H1 (cell line): Measurements from ENCODE around the gene LDLRAD4. TPM values are rescaled to one million over a fixed set of nuclear protein-coding genes. Genes with fewer than 3 reads are reported as not detected.

ENCODE experiments used
- CTCF ChIA-PET: fragments of 300-600 bp; sonication (Branson Sonifier 250); formaldehyde crosslinking; loops from one replicate; lab custom pipeline; 2021; ENCODE audit not compliant: partially characterized antibody; lab: Charles Lee
- POLR2A ChIA-PET: fragments of 300-600 bp; sonication (Branson Sonifier 250); formaldehyde crosslinking; loops from one replicate; lab custom pipeline; 2021; ENCODE audit warnings: inconsistent platforms; ENCODE audit not compliant: partially characterized antibody; lab: Charles Lee
- DNase-seq, 2 experiments: peaks; one replicate each; pipeline versions ENCODE4 v3.0.0 to v3.0.0-alpha.2; 2010 to 2022; ENCODE audit warnings: low spot score in 2 of 2, low read depth in 1 of 2, mixed read lengths in 1 of 2
- FAIRE-seq: peaks from 2 replicates; lab custom pipeline; 2011; peaks lifted over from hg19 to GRCh38; lab: Jason Lieb, UNC
- H2AFZ ChIP-seq: 2 replicates; pipeline ENCODE4 v1.8.1; 2012; ENCODE audit warnings: low read length, inconsistent platforms
- H2AK5ac ChIP-seq: 2 replicates; pipeline ENCODE4 v1.6.1; 2013; ENCODE audit warnings: low read depth, low read length
- H2BK120ac ChIP-seq: replicated peaks from 2 replicates; pipeline ENCODE3; 2013; ENCODE audit warnings: low read depth, low read length, inconsistent platforms
- H2BK12ac ChIP-seq: 2 replicates; pipeline ENCODE4 v1.6.1; 2013; ENCODE audit warnings: low read depth, low read length
- H2BK15ac ChIP-seq: 2 replicates; pipeline ENCODE4 v1.6.1; 2013; ENCODE audit warnings: low read length
- H2BK20ac ChIP-seq: 2 replicates; pipeline ENCODE4 v1.6.1; 2013; ENCODE audit warnings: low read length
- H2BK5ac ChIP-seq: 2 replicates; pipeline ENCODE4 v1.6.1; 2013; ENCODE audit warnings: low read depth, low read length
- H3K14ac ChIP-seq: 2 replicates; pipeline ENCODE4 v1.6.1; 2013; ENCODE audit warnings: inconsistent platforms; ENCODE audit not compliant: insufficient read length
- H3K18ac ChIP-seq: 2 replicates; pipeline ENCODE4 v1.6.1; 2013; ENCODE audit warnings: low read length; ENCODE audit errors: extremely low read depth
- H3K23ac ChIP-seq: 2 replicates; pipeline ENCODE4 v1.6.1; 2013; ENCODE audit warnings: inconsistent platforms; ENCODE audit not compliant: insufficient read length
- H3K23me2 ChIP-seq: 2 replicates; pipeline ENCODE4 v1.6.1; 2013; ENCODE audit warnings: low read depth, low read length
- H3K27ac ChIP-seq: 2 replicates; pipeline ENCODE4 v1.6.1; 2011; ENCODE audit warnings: low read depth, low read length, inconsistent platforms
- H3K27me3 ChIP-seq, 4 experiments: replicated peaks in 1 of 4; 1 replicate in 1 of 4; 2 replicates in 3 of 4; pipeline versions ENCODE4 v1.6.1 to v1.8.1; 2011 to 2013; ENCODE audit warnings: low read length in 3 of 4, mild to moderate bottlenecking in 3 of 4, inconsistent platforms in 2 of 4, mixed read lengths in 2 of 4, moderate library complexity in 1 of 4; ENCODE audit not compliant: control insufficient read depth in 3 of 4, insufficient read depth in 3 of 4; ENCODE audit errors: extremely low read depth in 1 of 4
- H3K36me3 ChIP-seq, 4 experiments: 2 replicates each; pipeline versions ENCODE4 v1.6.1 to v1.8.1; 2011 to 2013; ENCODE audit warnings: mild to moderate bottlenecking in 4 of 4, low read length in 3 of 4, moderate library complexity in 2 of 4, control low read depth in 1 of 4, inconsistent platforms in 1 of 4; ENCODE audit not compliant: insufficient read depth in 4 of 4, control insufficient read depth in 2 of 4
- H3K4ac ChIP-seq: replicated peaks from 2 replicates; pipeline ENCODE3; 2013; ENCODE audit warnings: low read length, low read depth, mixed read lengths, inconsistent platforms; ENCODE audit not compliant: insufficient read length
- H3K4me1 ChIP-seq, 4 experiments: replicated peaks in 1 of 4; 1 replicate in 1 of 4; 2 replicates in 3 of 4; pipeline versions ENCODE4 v1.6.1 to v1.8.1; 2011 to 2013; ENCODE audit warnings: low read length in 3 of 4, inconsistent platforms in 2 of 4, mixed read lengths in 1 of 4; ENCODE audit not compliant: insufficient read depth in 4 of 4, control insufficient read depth in 3 of 4
- H3K4me2 ChIP-seq, 2 experiments: 2 replicates each; pipeline versions ENCODE4 v1.6.1 to v1.8.1; 2011 to 2013; ENCODE audit warnings: low read depth in 2 of 2, low read length in 2 of 2, control low read depth in 1 of 2, inconsistent platforms in 1 of 2, mild to moderate bottlenecking in 1 of 2; ENCODE audit not compliant: insufficient read depth in 1 of 2
- H3K4me3 ChIP-seq, 4 experiments: fragments of 200-600, 300-600 bp in 1 of 4; sonication (generic), shearing (Covaris generic), sonication (Bioruptor Twin) in 1 of 4; 2 replicates each; pipeline versions ENCODE4 v1.5.1 to v1.8.1; 2011 to 2016; ENCODE audit warnings: low read length in 4 of 4, low read depth in 3 of 4, control low read depth in 2 of 4, inconsistent platforms in 2 of 4, mild to moderate bottlenecking in 2 of 4, mixed read lengths in 1 of 4, moderate library complexity in 1 of 4; ENCODE audit not compliant: insufficient read depth in 2 of 4; ENCODE audit errors: extremely low read depth in 1 of 4
- H3K56ac ChIP-seq: replicated peaks from 2 replicates; pipeline ENCODE3; 2013; ENCODE audit warnings: low read depth, mild to moderate bottlenecking, mixed read lengths, low read length, inconsistent platforms; ENCODE audit not compliant: insufficient read length
- H3K79me1 ChIP-seq: 2 replicates; pipeline ENCODE4 v1.6.1; 2013; ENCODE audit warnings: low read depth, low read length, control low read depth
- H3K79me2 ChIP-seq, 2 experiments: 2 replicates each; pipeline versions ENCODE4 v1.6.1 to v1.8.1; 2012 to 2013; ENCODE audit warnings: low read length in 2 of 2, mild to moderate bottlenecking in 2 of 2, inconsistent platforms in 1 of 2; ENCODE audit not compliant: insufficient read depth in 2 of 2, control insufficient read depth in 1 of 2
- H3K9ac ChIP-seq, 4 experiments: replicated peaks in 1 of 4; 1 replicate in 1 of 4; 2 replicates in 3 of 4; pipeline versions ENCODE4 v1.6.1 to v1.8.1; 2011 to 2013; ENCODE audit warnings: low read depth in 3 of 4, low read length in 3 of 4, control low read depth in 2 of 4, mild to moderate bottlenecking in 2 of 4, moderate library complexity in 2 of 4, inconsistent platforms in 1 of 4; ENCODE audit errors: extremely low read depth in 1 of 4
- H3K9me3 ChIP-seq, 2 experiments: 2 replicates each; pipeline versions ENCODE4 v1.6.1 to v1.8.1; 2012 to 2013; ENCODE audit warnings: mild to moderate bottlenecking in 2 of 2, moderate library complexity in 2 of 2, control low read depth in 1 of 2, inconsistent platforms in 1 of 2, low read depth in 1 of 2, low read length in 1 of 2, mixed read lengths in 1 of 2; ENCODE audit not compliant: insufficient read depth in 2 of 2
- H4K20me1 ChIP-seq, 2 experiments: replicated peaks in 1 of 2; 2 replicates each; pipeline versions ENCODE3 to v1.8.1; 2011 to 2013; ENCODE audit warnings: inconsistent platforms in 2 of 2, low read length in 2 of 2, mild to moderate bottlenecking in 1 of 2; ENCODE audit not compliant: insufficient read depth in 2 of 2, control insufficient read depth in 1 of 2
- H4K5ac ChIP-seq: 2 replicates; pipeline ENCODE4 v1.6.1; 2013; ENCODE audit warnings: low read length, low read depth, mixed read lengths, inconsistent platforms; ENCODE audit not compliant: insufficient read length
- H4K8ac ChIP-seq: 2 replicates; pipeline ENCODE4 v1.8.0; 2013; ENCODE audit warnings: mild to moderate bottlenecking, moderate library complexity, low read length, inconsistent platforms; ENCODE audit not compliant: insufficient read depth; ENCODE audit errors: extremely low read depth
- H4K91ac ChIP-seq: replicated peaks from 2 replicates; pipeline ENCODE3; 2013; ENCODE audit warnings: low read length, mixed read lengths, inconsistent platforms; ENCODE audit not compliant: insufficient read length
- BRCA1 ChIP-seq: IDR thresholded peaks from 2 replicates; pipeline ENCODE4 v1.6.1; 2012; ENCODE audit warnings: low read depth, low read length, improper control_type of control experiment
- CHD1 ChIP-seq: IDR thresholded peaks from 2 replicates; pipeline ENCODE4 v1.6.1; 2012; ENCODE audit warnings: low read depth, low read length, improper control_type of control experiment
- EGR1 ChIP-seq: IDR thresholded peaks from 2 replicates; pipeline ENCODE4 v1.6.1; 2011; ENCODE audit warnings: low read depth, low read length, borderline replicate concordance
- KDM1A ChIP-seq: fragments of 200-600, 300-600 bp; sonication (generic); IDR thresholded peaks from 2 replicates; pipeline ENCODE4 v1.7.1; 2016; ENCODE audit warnings: mild to moderate bottlenecking, low read length, borderline replicate concordance
- SIRT6 ChIP-seq: IDR thresholded peaks from one replicate; pipeline ENCODE4 v1.7.1; 2012; ENCODE audit warnings: low read length, inconsistent platforms
- SP2 ChIP-seq: IDR thresholded peaks from 2 replicates; pipeline ENCODE4 v1.6.1; 2012; ENCODE audit warnings: mild to moderate bottlenecking, low read length, inconsistent platforms
- SP4 ChIP-seq: IDR thresholded peaks from 2 replicates; pipeline ENCODE4 v1.6.1; 2012; ENCODE audit warnings: low read length, inconsistent platforms
- TAF1 ChIP-seq: IDR thresholded peaks from 2 replicates; pipeline ENCODE4 v1.6.1; 2011; ENCODE audit warnings: mild to moderate bottlenecking, low read depth, low read length
- WGBS, 2 experiments: shearing (Covaris generic) in 1 of 2; methylation state at CpG; one replicate each; pipeline versions ENCODE4 v1.1.6 to v1.1.7; 2013 to 2015; ENCODE audit warnings: low lambda C conversion rate in 2 of 2, mixed read lengths in 2 of 2, inconsistent platforms in 1 of 2, low coverage in 1 of 2, missing lambda C conversion rate in 1 of 2; ENCODE audit not compliant: insufficient replicate concordance in 2 of 2, insufficient coverage in 1 of 2, insufficient read length in 1 of 2; ENCODE audit errors: extremely low coverage in 1 of 2, missing lambda C conversion rate in 1 of 2; 5-methylcytosine and 5-hydroxymethylcytosine counted together
- polyA plus RNA-seq, 7 experiments: library from polyadenylated mRNA; depleted of rRNA in 3 of 7; stranded (reverse) in 5 of 7; unstranded in 2 of 7; fragments of >200 nt in 5 of 7; fragments of 200-250 nt in 2 of 7; gene quantifications; 1 replicate in 5 of 7; 2 replicates in 1 of 7; 4 replicates in 1 of 7; pipeline versions ENCODE4 v1.2.1 to v1.2.3, GENCODE V29; 2011 to 2013; ENCODE audit warnings: missing spikeins in 2 of 7, mixed read lengths in 2 of 7
- total RNA-seq: library from RNA; stranded (reverse); fragmentation: NEBNext Ultra II Directional; extraction: Animal tissue kit (Norgen Biotek cat#: 25700); gene quantifications from 2 replicates; pipeline ENCODE4 v1.2.1, GENCODE V29; 2021
- TF ChIP-seq, protein P1 (sequence below), 3 experiments: IDR thresholded peaks; 1 replicate in 2 of 3; 2 replicates in 1 of 3; pipeline versions ENCODE4 v1.5.1 to v1.6.1; 2011; ENCODE audit warnings: low read length in 3 of 3, mild to moderate bottlenecking in 3 of 3, inconsistent platforms in 2 of 3, low read depth in 1 of 3, moderate library complexity in 1 of 3; ENCODE audit not compliant: insufficient read depth in 1 of 3; ENCODE audit errors: control extremely low read depth in 1 of 3
- TF ChIP-seq, protein P2 (sequence below): IDR thresholded peaks from 2 replicates; pipeline ENCODE4 v1.6.1; 2012; ENCODE audit warnings: inconsistent platforms

The LDLRAD4 gene
- total and polyA plus RNA-seq, 2 of the 8 experiments (the other 6 are each of a cell fraction or from before 2014, with no cell fraction given), result 0.77 to 1.4 TPM

DNA sequence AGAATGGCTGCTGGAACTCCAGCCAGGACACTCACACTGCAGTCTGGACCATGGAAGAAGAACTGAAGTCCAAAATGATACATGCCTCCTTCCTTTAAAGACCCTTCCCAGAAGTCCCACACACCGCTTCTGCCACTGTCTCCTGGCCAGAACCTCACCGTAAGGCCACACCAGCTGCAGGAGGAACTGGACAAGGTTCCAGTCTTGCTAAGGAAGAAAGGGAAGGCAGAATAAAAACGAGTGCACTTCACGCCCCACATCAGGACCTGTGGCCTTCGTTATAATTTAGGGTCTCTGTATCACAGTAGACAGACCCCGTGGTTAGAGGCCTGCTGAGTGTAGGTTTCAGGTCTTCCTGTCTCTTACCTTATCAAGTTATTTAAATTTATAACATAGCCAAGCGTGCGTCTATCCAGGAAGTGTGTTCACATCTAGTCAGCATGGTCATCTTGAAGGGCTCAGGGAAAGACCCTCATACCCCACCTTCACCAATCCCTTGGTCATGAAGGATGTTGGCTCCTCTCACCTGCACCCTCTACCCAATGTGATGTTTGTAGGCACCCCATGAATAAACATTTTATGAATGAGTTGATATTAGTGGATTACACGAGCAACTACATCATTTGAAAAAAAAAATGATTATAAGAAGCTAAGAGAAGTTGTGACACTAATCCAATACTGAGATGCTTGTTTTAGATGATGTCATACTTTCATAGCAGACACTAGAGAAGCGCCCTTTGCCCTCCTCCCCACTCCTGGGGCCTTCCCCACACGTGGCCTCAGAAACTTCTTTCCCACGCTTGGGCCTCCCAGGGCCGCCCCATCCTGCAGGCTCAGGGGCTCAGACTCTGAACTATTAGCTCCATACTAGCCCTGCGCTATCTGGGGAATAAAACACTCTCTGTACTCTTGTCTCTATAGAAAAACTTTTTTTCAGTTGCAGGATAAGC is 350.2 kb downstream of the LDLRAD4 start:
- no peak overlapping the region for H2BK5ac ChIP-seq
- no peaks in the 10 kb centered on the region for H3K27me3 ChIP-seq
- WGBS, 2 experiments, result 80% methylated on average over 13 of the region's 14 CpGs; no CpG with 5 or more reads in 1 of the 2 experiments
- H3K79me2 ChIP-seq, result no peaks in the 10 kb centered on the region
- H4K8ac ChIP-seq, result no peak overlapping the region
- no peak overlapping the region for H2BK20ac ChIP-seq
- H4K20me1 ChIP-seq, result no peaks in the 10 kb centered on the region
- no peak overlapping the region for H3K4ac ChIP-seq
- H3K23ac ChIP-seq, result no peak overlapping the region
- no peak overlapping the region for H3K18ac ChIP-seq
- H2AK5ac ChIP-seq, result no peak overlapping the region
- no peaks in the 10 kb centered on the region for H3K79me1 ChIP-seq
- ChIA-PET CTCF (interaction anchor here (1.6 kb wide), 1 partner anchor 10 kb away, joined by 3 read pairs; no protein-coding TSS in a partner anchor), POLR2A (no interaction called here)
- H4K5ac ChIP-seq, result no peak overlapping the region
- no peak overlapping the region for H3K14ac ChIP-seq
- no peaks in the 10 kb centered on the region for H3K23me2 ChIP-seq
- H4K91ac ChIP-seq, result no peak overlapping the region
- no peak overlapping the region for H2BK120ac ChIP-seq
- H3K4me3 ChIP-seq, result no peak overlapping the region
- FAIRE-seq (no peak), DNase-seq (no peak)
- no peaks in the 10 kb centered on the region for H3K9me3 ChIP-seq
- peaks cover 0 to 6% (median 0%) of the 10 kb centered on the region in 4 experiments; a peak in 3 of 7 replicates for H3K4me1 ChIP-seq
- no peak overlapping the region for H2AFZ ChIP-seq
- H2BK15ac ChIP-seq, result no peak overlapping the region
- no peak overlapping the region for H3K9ac ChIP-seq
- no peaks in the 10 kb centered on the region for H3K36me3 ChIP-seq
- no peak overlapping the region for H3K56ac ChIP-seq
- no peak overlapping the region for H3K27ac ChIP-seq
- no peak overlapping the region for H2BK12ac ChIP-seq
- H3K4me2 ChIP-seq, result no peak overlapping the region
- TF ChIP-seq TAF1 (no peak), SIRT6 (no peak), SP4 (no peak), KDM1A (no peak), BRCA1 (no peak), CHD1 (no peak), EGR1 (no peak), SP2 (no peak)
- TF ChIP-seq, protein P1, sequence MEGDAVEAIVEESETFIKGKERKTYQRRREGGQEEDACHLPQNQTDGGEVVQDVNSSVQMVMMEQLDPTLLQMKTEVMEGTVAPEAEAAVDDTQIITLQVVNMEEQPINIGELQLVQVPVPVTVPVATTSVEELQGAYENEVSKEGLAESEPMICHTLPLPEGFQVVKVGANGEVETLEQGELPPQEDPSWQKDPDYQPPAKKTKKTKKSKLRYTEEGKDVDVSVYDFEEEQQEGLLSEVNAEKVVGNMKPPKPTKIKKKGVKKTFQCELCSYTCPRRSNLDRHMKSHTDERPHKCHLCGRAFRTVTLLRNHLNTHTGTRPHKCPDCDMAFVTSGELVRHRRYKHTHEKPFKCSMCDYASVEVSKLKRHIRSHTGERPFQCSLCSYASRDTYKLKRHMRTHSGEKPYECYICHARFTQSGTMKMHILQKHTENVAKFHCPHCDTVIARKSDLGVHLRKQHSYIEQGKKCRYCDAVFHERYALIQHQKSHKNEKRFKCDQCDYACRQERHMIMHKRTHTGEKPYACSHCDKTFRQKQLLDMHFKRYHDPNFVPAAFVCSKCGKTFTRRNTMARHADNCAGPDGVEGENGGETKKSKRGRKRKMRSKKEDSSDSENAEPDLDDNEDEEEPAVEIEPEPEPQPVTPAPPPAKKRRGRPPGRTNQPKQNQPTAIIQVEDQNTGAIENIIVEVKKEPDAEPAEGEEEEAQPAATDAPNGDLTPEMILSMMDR (IDR thresholded peaks at IDR 0.05; ENCODE audit: control extremely low read depth in 1 of 3, insufficient read depth in 1 of 3, low read depth in 1 of 3, low read length in 3 of 3), result no peak
- TF ChIP-seq, protein P2, sequence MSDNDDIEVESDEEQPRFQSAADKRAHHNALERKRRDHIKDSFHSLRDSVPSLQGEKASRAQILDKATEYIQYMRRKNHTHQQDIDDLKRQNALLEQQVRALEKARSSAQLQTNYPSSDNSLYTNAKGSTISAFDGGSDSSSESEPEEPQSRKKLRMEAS, result no peak
